GM23338 (cell line): ENCODE measurements around the gene FAM9A. TPM values are rescaled to one million over a fixed set of nuclear protein-coding genes. Genes with fewer than 3 reads are reported as not detected.

Experiments
- ATAC-seq: fragments of 200-7000 bp; cut with Tn5 transposase; 3 replicates; pipeline ENCODE4 v1.9.1; 2020
- DNase-seq: peaks from one replicate; pipeline ENCODE4 v3.0.0-alpha.2; 2015; ENCODE audit warnings: low spot score
- H2AFZ ChIP-seq: fragments of 200-600 bp; sonication (generic); 2 replicates; pipeline ENCODE4 v1.8.0; 2016; ENCODE audit warnings: antibody characterized with exemption, mild to moderate bottlenecking, moderate library complexity
- H3F3A ChIP-seq: fragments of 200-600 bp; sonication (generic); replicated peaks from 2 replicates; pipeline ENCODE4 v1.8.0; 2017; ENCODE audit warnings: antibody characterized with exemption, mixed run types, low read depth
- H3K27ac ChIP-seq: fragments of 200-600 bp; sonication (generic); 2 replicates; pipeline ENCODE4 v1.6.1; 2016; ENCODE audit warnings: low read depth
- H3K27me3 ChIP-seq: fragments of 200-600 bp; sonication (generic); 2 replicates; pipeline ENCODE4 v1.8.0; 2016; ENCODE audit warnings: mild to moderate bottlenecking, mixed run types, moderate library complexity; ENCODE audit not compliant: insufficient read depth
- H3K36me3 ChIP-seq: fragments of 200-600 bp; sonication (generic); 2 replicates; pipeline ENCODE4 v1.8.0; 2016; ENCODE audit warnings: mild to moderate bottlenecking; ENCODE audit not compliant: insufficient read depth
- H3K4me1 ChIP-seq: fragments of 200-600 bp; sonication (generic); 2 replicates; pipeline ENCODE4 v1.8.0; 2016; ENCODE audit warnings: mild to moderate bottlenecking, moderate library complexity; ENCODE audit not compliant: insufficient read depth
- H3K4me2 ChIP-seq: fragments of 200-600 bp; sonication (generic); 2 replicates; pipeline ENCODE4 v1.7.1; 2017; ENCODE audit warnings: mixed run types
- H3K4me3 ChIP-seq: fragments of 200-600 bp; sonication (generic); 2 replicates; pipeline ENCODE4 v1.6.1; 2016; ENCODE audit warnings: mixed run types
- H3K79me2 ChIP-seq: fragments of 200-600 bp; sonication (generic); replicated peaks from 2 replicates; pipeline ENCODE4 v1.8.0; 2017; ENCODE audit warnings: mild to moderate bottlenecking; ENCODE audit not compliant: insufficient read depth
- H3K9me2 ChIP-seq: fragments of 200-600 bp; sonication (generic); 2 replicates; pipeline ENCODE4 v1.8.0; 2017; ENCODE audit not compliant: insufficient read depth
- H4K20me1 ChIP-seq: fragments of 200-600 bp; sonication (generic); replicated peaks from 2 replicates; pipeline ENCODE4 v1.8.0; 2017; ENCODE audit warnings: mild to moderate bottlenecking; ENCODE audit not compliant: insufficient read depth
- H3K27ac Mint-ChIP-seq: 2 replicates; pipeline ENCODE4 v1.8.0; 2020; ENCODE audit warnings: inconsistent platforms, mild to moderate bottlenecking, moderate library complexity, mixed read lengths
- H3K27me3 Mint-ChIP-seq: 3 replicates; pipeline ENCODE4 v1.8.0; 2022; ENCODE audit warnings: low read depth, mild to moderate bottlenecking, moderate library complexity, mixed read lengths, inconsistent platforms; ENCODE audit not compliant: insufficient read depth, poor library complexity
- H3K36me3 Mint-ChIP-seq: 3 replicates; pipeline ENCODE4 v1.8.0; 2021; ENCODE audit warnings: low read depth, mild to moderate bottlenecking, inconsistent platforms, moderate library complexity, mixed read lengths
- H3K4me1 Mint-ChIP-seq: 3 replicates; pipeline ENCODE4 v1.8.0; 2020; ENCODE audit warnings: mild to moderate bottlenecking, inconsistent platforms, mixed read lengths
- H3K4me3 Mint-ChIP-seq: 3 replicates; pipeline ENCODE4 v1.8.0; 2021; ENCODE audit warnings: moderate library complexity, mild to moderate bottlenecking, inconsistent platforms, mixed read lengths
- H3K9me3 Mint-ChIP-seq: 3 replicates; pipeline ENCODE4 v1.8.0; 2020; ENCODE audit warnings: moderate library complexity, mild to moderate bottlenecking, inconsistent platforms, mixed read lengths
- CREB1 ChIP-seq: fragments of 250-450 bp; sonication (Bioruptor Pico); IDR thresholded peaks from 2 replicates; pipeline ENCODE4 v1.5.0; 2020; ENCODE audit warnings: low read depth, mild to moderate bottlenecking, moderate library complexity
- EZH2 ChIP-seq: fragments of 200-600 bp; sonication (generic); IDR thresholded peaks from one replicate; pipeline ENCODE4 v1.8.0; 2017; ENCODE audit warnings: antibody characterized with exemption, mild to moderate bottlenecking, low read depth; ENCODE audit not compliant: unreplicated experiment
- EZH2phosphoT487 ChIP-seq: fragments of 200-600 bp; sonication (generic); IDR thresholded peaks from one replicate; pipeline ENCODE4 v1.8.1; 2018; ENCODE audit warnings: antibody characterized with exemption; ENCODE audit not compliant: unreplicated experiment
- JUNB ChIP-seq: IDR thresholded peaks from one replicate; pipeline ENCODE4 v1.6.1; 2016; ENCODE audit warnings: antibody characterized with exemption; ENCODE audit not compliant: unreplicated experiment
- NANOG ChIP-seq: IDR thresholded peaks from 2 replicates; pipeline ENCODE4 v1.6.1; 2016; ENCODE audit warnings: antibody characterized with exemption, borderline replicate concordance
- POLR2AphosphoS5 ChIP-seq: IDR thresholded peaks from 2 replicates; pipeline ENCODE4 v1.6.1; 2016; ENCODE audit warnings: antibody characterized with exemption, low read depth
- STAT1 ChIP-seq: IDR thresholded peaks from one replicate; pipeline ENCODE4 v1.6.1; 2016; ENCODE audit warnings: antibody characterized with exemption; ENCODE audit not compliant: unreplicated experiment
- ZNF114 ChIP-seq: fragments of 250-450 bp; sonication (Bioruptor Pico); IDR thresholded peaks from 2 replicates; pipeline ENCODE4 v1.5.0; 2020; ENCODE audit warnings: mild to moderate bottlenecking, moderate library complexity
- ZNF331 ChIP-seq: fragments of 250-450 bp; sonication (Bioruptor Pico); IDR thresholded peaks from 2 replicates; pipeline ENCODE4 v1.5.0; 2020; ENCODE audit warnings: low read depth, mild to moderate bottlenecking, moderate library complexity
- polyA plus RNA-seq: library from polyadenylated mRNA; unstranded; fragments of >200 nt; fragmentation: Nextera tagmentation; extraction: Ambion mirVana; gene quantifications from 2 replicates; pipeline ENCODE4 v1.2.1, GENCODE V29; 2016
- total RNA-seq: library from RNA; depleted of rRNA; stranded (reverse); fragments of >200 nt; shearing (Covaris generic); gene quantifications from 2 replicates; pipeline ENCODE4 v1.2.3, GENCODE V29; 2014
- TF ChIP-seq, protein P1 (sequence below), 2 experiments: fragments of 200-600 bp in 1 of 2; sonication (generic) in 1 of 2; conservative IDR thresholded peaks; 2 replicates each; pipeline versions ENCODE4 v1.5.1 to v1.6.1; 2016 to 2017; ENCODE audit warnings: antibody characterized with exemption in 2 of 2, low read depth in 2 of 2, mild to moderate bottlenecking in 2 of 2, moderate library complexity in 1 of 2
- TF ChIP-seq, protein P2 (sequence below): IDR thresholded peaks from one replicate; pipeline ENCODE4 v1.6.1; 2018; ENCODE audit warnings: antibody characterized with exemption; ENCODE audit not compliant: unreplicated experiment
- TF ChIP-seq, protein P3 (sequence below): IDR thresholded peaks from 2 replicates; pipeline ENCODE4 v1.6.1; 2016; ENCODE audit warnings: antibody characterized with exemption
- TF ChIP-seq, protein P4 (sequence below): fragments of 250-450 bp; sonication (Bioruptor Pico); IDR thresholded peaks from 2 replicates; pipeline ENCODE4 v1.5.0; 2020; ENCODE audit warnings: mild to moderate bottlenecking, moderate library complexity

Gene FAM9A
- total and polyA plus RNA-seq, 2 experiments from 2014 or later: not detected

DNA sequence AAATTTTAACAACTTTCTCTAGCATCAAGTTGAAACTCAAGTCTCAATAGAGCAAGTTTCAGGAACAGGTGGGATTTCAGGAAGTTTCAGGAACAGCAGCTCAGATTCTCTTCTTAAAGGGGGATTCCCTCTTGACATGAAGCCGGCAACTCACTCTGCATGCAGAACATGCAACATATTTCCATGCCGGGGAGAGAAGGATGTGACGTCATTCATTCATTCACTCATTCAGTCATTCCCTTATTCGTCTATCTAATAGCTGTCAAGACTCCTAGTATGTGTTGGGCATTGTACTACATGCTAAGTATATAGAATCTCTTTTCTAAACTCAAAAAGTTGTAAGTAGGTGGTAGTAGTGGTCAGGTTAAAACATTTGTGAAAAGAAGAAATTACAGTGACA, 4.8 kb upstream of the FAM9A start:
- H3K4me2 ChIP-seq: no peak overlapping the region
- Mint-ChIP-seq H3K27ac (no peak overlapping the region), H3K4me3 (no peak overlapping the region), H3K36me3 (no peaks in the 10 kb centered on the region), H3K4me1 (no peaks in the 10 kb centered on the region), H3K9me3 (no peaks in the 10 kb centered on the region; the same call in 2 of the 3 replicates), H3K27me3 (peaks cover 2% of the 10 kb centered on the region)
- H3F3A ChIP-seq: no peaks in the 10 kb centered on the region
- no peaks in the 10 kb centered on the region for H3K79me2 ChIP-seq
- H3K27ac ChIP-seq: no peak overlapping the region
- ATAC-seq (no peak), DNase-seq (no peak)
- H3K27me3 ChIP-seq: no peaks in the 10 kb centered on the region
- H3K36me3 ChIP-seq: no peaks in the 10 kb centered on the region
- H3K9me2 ChIP-seq: no peaks in the 10 kb centered on the region
- TF ChIP-seq, protein P1, sequence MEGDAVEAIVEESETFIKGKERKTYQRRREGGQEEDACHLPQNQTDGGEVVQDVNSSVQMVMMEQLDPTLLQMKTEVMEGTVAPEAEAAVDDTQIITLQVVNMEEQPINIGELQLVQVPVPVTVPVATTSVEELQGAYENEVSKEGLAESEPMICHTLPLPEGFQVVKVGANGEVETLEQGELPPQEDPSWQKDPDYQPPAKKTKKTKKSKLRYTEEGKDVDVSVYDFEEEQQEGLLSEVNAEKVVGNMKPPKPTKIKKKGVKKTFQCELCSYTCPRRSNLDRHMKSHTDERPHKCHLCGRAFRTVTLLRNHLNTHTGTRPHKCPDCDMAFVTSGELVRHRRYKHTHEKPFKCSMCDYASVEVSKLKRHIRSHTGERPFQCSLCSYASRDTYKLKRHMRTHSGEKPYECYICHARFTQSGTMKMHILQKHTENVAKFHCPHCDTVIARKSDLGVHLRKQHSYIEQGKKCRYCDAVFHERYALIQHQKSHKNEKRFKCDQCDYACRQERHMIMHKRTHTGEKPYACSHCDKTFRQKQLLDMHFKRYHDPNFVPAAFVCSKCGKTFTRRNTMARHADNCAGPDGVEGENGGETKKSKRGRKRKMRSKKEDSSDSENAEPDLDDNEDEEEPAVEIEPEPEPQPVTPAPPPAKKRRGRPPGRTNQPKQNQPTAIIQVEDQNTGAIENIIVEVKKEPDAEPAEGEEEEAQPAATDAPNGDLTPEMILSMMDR (conservative IDR thresholded peaks at IDR 0.05; ENCODE audit: low read depth in 2 of 2): no peak
- TF ChIP-seq CREB1 (CRISPR knock-in tag) (no peak), POLR2AphosphoS5 (no peak), NANOG (no peak), EZH2 (no peak), EZH2phosphoT487 (no peak), ZNF331 (no peak), STAT1 (no peak), JUNB (no peak), ZNF114 (CRISPR knock-in tag) (no peak)
- TF ChIP-seq, protein P2, sequence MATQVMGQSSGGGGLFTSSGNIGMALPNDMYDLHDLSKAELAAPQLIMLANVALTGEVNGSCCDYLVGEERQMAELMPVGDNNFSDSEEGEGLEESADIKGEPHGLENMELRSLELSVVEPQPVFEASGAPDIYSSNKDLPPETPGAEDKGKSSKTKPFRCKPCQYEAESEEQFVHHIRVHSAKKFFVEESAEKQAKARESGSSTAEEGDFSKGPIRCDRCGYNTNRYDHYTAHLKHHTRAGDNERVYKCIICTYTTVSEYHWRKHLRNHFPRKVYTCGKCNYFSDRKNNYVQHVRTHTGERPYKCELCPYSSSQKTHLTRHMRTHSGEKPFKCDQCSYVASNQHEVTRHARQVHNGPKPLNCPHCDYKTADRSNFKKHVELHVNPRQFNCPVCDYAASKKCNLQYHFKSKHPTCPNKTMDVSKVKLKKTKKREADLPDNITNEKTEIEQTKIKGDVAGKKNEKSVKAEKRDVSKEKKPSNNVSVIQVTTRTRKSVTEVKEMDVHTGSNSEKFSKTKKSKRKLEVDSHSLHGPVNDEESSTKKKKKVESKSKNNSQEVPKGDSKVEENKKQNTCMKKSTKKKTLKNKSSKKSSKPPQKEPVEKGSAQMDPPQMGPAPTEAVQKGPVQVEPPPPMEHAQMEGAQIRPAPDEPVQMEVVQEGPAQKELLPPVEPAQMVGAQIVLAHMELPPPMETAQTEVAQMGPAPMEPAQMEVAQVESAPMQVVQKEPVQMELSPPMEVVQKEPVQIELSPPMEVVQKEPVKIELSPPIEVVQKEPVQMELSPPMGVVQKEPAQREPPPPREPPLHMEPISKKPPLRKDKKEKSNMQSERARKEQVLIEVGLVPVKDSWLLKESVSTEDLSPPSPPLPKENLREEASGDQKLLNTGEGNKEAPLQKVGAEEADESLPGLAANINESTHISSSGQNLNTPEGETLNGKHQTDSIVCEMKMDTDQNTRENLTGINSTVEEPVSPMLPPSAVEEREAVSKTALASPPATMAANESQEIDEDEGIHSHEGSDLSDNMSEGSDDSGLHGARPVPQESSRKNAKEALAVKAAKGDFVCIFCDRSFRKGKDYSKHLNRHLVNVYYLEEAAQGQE: no peak
- TF ChIP-seq, protein P3, sequence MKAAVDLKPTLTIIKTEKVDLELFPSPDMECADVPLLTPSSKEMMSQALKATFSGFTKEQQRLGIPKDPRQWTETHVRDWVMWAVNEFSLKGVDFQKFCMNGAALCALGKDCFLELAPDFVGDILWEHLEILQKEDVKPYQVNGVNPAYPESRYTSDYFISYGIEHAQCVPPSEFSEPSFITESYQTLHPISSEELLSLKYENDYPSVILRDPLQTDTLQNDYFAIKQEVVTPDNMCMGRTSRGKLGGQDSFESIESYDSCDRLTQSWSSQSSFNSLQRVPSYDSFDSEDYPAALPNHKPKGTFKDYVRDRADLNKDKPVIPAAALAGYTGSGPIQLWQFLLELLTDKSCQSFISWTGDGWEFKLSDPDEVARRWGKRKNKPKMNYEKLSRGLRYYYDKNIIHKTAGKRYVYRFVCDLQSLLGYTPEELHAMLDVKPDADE: no peak
- TF ChIP-seq, protein P4, sequence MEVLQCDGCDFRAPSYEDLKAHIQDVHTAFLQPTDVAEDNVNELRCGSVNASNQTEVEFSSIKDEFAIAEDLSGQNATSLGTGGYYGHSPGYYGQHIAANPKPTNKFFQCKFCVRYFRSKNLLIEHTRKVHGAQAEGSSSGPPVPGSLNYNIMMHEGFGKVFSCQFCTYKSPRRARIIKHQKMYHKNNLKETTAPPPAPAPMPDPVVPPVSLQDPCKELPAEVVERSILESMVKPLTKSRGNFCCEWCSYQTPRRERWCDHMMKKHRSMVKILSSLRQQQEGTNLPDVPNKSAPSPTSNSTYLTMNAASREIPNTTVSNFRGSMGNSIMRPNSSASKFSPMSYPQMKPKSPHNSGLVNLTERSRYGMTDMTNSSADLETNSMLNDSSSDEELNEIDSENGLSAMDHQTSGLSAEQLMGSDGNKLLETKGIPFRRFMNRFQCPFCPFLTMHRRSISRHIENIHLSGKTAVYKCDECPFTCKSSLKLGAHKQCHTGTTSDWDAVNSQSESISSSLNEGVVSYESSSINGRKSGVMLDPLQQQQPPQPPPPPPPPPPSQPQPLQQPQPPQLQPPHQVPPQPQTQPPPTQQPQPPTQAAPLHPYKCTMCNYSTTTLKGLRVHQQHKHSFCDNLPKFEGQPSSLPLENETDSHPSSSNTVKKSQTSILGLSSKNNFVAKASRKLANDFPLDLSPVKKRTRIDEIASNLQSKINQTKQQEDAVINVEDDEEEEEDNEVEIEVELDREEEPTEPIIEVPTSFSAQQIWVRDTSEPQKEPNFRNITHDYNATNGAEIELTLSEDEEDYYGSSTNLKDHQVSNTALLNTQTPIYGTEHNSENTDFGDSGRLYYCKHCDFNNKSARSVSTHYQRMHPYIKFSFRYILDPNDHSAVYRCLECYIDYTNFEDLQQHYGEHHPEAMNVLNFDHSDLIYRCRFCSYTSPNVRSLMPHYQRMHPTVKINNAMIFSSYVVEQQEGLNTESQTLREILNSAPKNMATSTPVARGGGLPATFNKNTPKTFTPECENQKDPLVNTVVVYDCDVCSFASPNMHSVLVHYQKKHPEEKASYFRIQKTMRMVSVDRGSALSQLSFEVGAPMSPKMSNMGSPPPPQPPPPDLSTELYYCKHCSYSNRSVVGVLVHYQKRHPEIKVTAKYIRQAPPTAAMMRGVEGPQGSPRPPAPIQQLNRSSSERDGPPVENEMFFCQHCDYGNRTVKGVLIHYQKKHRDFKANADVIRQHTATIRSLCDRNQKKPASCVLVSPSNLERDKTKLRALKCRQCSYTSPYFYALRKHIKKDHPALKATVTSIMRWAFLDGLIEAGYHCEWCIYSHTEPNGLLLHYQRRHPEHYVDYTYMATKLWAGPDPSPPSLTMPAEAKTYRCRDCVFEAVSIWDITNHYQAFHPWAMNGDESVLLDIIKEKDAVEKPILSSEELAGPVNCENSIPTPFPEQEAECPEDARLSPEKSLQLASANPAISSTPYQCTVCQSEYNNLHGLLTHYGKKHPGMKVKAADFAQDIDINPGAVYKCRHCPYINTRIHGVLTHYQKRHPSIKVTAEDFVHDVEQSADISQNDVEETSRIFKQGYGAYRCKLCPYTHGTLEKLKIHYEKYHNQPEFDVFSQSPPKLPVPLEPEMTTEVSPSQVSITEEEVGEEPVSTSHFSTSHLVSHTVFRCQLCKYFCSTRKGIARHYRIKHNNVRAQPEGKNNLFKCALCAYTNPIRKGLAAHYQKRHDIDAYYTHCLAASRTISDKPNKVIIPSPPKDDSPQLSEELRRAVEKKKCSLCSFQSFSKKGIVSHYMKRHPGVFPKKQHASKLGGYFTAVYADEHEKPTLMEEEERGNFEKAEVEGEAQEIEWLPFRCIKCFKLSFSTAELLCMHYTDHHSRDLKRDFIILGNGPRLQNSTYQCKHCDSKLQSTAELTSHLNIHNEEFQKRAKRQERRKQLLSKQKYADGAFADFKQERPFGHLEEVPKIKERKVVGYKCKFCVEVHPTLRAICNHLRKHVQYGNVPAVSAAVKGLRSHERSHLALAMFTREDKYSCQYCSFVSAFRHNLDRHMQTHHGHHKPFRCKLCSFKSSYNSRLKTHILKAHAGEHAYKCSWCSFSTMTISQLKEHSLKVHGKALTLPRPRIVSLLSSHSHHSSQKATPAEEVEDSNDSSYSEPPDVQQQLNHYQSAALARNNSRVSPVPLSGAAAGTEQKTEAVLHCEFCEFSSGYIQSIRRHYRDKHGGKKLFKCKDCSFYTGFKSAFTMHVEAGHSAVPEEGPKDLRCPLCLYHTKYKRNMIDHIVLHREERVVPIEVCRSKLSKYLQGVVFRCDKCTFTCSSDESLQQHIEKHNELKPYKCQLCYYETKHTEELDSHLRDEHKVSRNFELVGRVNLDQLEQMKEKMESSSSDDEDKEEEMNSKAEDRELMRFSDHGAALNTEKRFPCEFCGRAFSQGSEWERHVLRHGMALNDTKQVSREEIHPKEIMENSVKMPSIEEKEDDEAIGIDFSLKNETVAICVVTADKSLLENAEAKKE (CRISPR knock-in tag): no peak
- no peaks in the 10 kb centered on the region for H3K4me1 ChIP-seq
- H4K20me1 ChIP-seq: no peaks in the 10 kb centered on the region
- no peak overlapping the region for H2AFZ ChIP-seq
- H3K4me3 ChIP-seq: no peak overlapping the region
